GM15510 (cell line): ENCODE results near the gene PITPNC1.

ENCODE experiments used
- POLR2A ChIP-seq: IDR thresholded peaks from 3 replicates; pipeline ENCODE4 v1.6.1; 2011; ENCODE audit warnings: borderline replicate concordance; ENCODE audit not compliant: insufficient read length; ENCODE audit errors: extremely low read depth

PITPNC1 gene

DNA sequence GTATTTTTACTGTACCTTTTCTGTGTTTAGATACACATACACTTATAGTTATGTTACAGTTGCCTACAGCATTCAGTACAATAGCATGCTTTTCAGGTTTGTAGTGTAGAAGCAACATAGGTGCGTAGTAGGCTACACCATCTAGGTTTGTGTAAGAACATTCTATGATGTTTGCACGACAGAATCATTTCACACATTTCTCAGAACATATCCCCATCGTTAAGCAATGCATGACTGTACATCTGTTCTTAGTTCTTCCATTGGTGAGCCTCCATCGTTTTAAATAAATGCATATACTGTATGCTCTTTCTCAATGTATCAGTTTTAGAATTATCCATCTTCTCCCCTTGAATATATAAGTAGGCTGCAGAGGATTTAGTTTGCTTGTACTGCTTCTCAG is 122.6 kb downstream of the PITPNC1 start:
- no peak for TF ChIP-seq POLR2A

DNA sequence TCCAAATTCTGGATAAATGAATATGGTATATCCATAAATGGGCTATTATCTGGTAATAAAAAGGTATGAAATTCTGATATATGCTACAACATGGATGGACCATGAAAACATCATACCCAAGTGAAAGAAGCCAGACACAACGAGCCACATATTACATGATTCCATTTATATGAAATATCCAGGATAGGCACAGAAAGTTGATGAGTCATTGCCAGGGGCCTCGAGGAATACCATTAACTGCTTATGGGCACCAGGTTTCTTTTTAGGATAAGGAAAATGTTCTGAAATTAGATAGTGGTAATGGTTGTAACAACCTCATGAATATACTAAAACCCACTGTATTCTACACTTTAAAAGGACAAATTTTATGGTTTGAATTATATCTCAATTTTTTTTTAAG is 123.2 kb downstream of the PITPNC1 start:
- TF ChIP-seq POLR2A = no peak

DNA sequence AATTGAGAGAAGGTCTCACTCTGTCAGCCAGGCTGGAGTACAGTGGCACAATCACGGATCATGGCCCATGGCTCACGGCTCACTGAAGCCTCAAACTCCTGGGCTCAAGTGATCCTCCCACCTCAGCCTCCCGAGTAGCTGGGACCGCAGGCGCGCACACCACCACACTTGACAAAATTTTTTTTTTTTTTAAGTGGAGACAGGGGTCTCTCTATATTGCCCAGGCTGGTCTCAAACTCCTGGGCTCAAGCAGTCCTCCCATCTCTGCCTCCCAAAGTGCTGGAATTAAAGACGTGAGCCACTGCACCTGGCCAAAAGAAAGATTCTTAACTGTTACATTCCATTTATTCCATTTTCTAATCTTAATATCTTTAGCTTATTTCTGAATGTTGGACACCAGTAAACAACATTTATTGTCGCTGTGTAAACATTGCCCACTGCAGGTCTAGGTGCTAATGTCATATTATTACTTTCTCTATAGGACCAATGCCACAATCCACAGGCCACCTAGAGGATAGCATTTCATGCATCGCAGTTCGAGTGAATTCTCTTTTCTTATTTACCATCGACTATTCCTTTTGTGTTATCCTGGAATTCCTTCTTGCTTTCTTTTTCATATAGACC is 123.7 kb downstream of the PITPNC1 start:
- TF ChIP-seq POLR2A = no peak

DNA sequence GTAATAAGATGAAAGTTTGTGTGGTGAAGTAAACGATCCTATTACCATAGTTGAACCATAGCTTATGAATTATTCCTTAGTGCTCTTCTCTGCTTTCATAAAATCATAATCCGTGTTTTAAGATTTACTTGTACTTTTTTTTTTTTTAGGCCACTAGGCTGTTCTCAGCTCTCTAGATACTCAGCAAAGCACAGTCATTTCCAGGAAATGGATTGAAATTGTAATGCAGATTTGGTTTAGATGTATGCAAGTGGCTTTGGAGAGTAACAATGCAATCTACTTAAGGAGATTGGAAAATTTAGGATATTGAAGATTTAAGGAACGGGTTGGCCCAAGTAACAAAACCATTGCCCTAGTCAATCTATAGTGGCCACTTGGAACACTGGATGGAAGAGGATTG is 125.1 kb downstream of the PITPNC1 start:
- no peak for TF ChIP-seq POLR2A

DNA sequence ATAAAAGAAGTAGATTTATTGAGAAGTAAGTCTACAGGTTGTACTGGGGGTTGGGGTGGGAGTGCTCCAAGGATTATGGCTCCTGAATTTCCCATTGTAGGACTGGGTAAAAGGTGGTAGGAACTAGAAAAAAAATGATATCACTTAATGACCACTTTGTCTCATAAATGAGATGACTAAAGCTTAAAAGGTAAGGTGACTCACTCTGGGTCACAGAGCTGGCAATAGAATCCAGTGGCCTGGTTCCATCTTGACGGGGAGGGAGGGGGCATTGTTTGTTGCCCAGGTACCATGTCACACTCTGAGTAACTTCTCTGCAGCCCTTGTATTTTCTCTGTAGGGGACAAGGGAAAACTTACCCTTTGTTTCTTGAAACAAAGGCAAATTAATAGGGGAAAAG is 126.1 kb downstream of the PITPNC1 start:
- no peak for TF ChIP-seq POLR2A

DNA sequence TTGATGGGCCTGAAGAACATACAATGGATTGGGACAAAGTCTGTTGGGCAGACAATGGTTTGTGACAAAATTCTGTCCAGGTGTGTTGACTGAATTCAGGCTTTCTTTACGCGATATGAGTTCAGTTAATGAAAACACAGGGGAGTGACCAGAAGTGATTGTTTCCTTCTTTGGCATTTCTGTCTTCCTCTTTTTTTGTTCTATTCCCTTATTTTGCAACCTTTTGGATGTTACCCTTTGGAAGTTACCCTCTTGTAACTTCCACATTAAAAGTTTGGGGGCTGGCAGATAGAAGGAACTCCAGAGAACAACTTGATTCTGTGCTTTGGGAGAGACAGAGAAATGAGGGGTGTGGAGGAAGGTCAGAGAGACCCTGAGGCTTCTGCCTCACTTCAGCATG is 126.7 kb downstream of the PITPNC1 start:
- TF ChIP-seq POLR2A = no peak

DNA sequence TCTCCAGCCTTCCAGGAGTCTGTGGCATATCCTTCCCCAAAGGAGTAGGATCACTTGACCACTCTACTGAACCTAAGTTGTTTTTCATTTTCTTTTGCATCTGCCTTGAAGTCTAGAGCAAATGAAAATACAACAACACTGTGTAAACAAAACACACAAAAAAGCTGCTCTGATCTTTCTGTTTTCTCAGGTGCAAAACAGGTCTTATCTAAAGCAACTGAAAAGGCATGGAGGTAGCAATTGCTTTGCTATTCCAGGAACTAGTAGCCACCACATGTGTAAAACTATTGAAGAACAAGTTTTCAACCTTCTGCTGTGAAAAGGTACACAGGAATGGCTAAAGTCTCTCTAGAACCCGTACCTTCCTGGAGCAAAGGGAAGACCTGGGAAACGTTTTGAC is 127.1 kb downstream of the PITPNC1 start:
- no peak for TF ChIP-seq POLR2A

DNA sequence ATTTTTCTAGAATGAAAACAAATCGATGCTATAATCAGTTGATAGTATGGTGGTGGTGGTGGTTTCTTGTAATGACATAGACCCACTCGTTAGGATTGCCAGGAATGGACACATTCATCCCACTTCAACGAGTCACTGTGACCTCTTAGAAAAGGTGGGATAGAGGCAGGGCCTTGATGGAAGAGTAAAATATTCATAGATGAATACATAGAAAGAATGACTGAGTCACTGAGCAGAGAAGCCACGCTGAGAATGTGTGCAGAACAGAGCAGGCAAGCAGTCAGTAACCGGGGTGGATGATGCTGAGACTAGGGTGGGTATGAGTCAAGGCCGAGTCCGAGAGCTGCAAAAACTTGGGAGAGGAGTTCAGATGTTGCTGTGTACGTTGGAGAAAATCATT is 129.9 kb downstream of the PITPNC1 start:
- no peak for TF ChIP-seq POLR2A

DNA sequence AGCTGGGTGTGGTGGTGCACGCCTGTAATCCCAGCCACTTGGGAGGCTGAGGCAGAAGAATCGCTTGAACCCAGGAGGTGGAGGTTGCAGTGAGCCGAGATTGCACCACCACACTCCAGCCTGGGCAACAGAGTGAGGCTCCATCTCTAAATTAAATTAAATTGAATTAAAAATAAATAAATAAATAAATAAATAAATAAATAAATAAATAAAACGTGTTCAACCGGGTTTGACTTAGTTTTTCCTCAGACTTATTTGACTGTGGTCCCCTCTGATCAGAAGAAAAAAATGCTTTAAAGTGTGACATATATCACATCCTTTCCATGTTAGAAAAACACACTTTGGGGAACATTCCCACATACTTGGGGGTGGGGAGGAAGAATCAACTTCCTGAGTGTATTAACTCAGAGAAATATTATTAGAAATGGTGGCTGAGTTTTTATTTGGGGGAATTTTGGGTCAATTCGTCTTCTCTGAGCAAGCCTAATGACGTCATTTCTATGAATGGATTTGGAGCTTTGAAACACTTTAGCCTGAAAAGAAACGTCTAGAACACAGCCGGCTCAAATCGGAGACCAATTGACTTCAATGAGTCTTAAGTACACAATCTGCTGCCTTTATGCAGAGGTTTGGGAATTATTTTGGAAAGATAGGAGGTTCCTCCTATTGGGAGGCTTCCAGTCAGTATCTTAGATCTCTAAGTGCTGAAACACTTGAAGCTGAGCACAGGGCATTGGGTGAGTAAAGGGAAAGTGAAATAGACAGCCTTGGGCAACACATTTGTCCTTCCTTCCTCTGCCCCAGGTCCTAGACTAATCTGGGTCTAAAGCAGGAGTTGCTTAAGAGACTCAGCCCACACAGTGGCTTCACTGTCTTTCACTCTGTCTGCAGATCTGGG is 132.6 kb downstream of the PITPNC1 start:
- TF ChIP-seq POLR2A = no peak

DNA sequence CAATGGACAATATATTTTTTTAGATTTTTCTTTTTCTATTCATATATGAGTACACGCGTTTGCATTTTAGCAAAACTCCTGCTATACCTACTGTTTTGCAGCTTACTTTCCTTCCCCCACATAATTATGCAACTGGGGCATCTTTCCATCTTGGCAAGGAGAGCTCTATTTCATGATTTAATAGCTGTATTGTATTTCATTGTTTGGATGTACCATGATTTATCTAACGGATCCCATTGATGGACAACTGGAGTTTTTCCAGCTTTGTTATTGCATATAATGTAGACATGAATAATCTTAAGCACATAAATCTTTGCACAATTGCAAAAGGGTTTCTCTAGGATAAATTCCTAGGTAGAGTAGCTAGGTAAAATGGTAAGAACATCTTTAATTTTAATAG is 133.9 kb downstream of the PITPNC1 start:
- TF ChIP-seq POLR2A = no peak

DNA sequence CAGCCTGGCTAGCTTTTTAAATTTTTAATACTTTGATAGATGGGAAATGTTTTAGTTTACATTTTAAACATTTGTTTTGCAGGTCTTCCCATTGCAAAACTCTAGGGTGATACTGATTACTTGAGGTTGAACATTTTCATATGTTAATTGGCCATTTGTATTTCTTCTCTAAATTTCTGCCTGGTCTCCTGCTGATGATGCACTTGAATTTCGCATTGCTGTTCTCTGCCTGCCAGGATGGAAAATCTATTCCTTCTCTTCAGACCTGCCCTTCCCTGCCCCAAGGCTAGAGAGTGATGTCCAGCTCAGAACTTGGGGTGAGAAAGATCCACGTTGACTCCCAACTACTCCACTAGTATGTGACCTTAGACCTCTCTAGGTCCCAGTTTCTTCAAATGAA is 134.7 kb downstream of the PITPNC1 start:
- no peak for TF ChIP-seq POLR2A

DNA sequence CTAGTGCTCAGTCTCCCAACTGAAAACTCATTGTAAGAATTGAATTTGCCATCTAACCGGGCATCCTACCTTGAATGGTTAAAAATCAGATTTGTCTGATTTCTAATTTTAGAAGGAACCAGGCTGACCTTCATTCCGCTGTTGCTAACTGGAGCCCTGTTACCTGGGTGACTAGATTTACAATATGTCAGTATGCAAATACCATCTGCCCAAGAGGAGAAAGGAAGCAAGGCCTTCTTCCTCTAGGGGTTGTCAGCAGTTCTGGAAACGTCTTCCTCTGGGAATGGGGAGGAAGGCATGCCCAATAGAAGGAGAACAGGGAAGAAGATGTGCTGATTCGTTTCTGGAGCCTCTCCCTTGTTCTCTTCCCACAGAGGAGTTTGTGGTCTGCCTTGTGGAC is 137.9 kb downstream of the PITPNC1 start:
- TF ChIP-seq POLR2A = no peak

DNA sequence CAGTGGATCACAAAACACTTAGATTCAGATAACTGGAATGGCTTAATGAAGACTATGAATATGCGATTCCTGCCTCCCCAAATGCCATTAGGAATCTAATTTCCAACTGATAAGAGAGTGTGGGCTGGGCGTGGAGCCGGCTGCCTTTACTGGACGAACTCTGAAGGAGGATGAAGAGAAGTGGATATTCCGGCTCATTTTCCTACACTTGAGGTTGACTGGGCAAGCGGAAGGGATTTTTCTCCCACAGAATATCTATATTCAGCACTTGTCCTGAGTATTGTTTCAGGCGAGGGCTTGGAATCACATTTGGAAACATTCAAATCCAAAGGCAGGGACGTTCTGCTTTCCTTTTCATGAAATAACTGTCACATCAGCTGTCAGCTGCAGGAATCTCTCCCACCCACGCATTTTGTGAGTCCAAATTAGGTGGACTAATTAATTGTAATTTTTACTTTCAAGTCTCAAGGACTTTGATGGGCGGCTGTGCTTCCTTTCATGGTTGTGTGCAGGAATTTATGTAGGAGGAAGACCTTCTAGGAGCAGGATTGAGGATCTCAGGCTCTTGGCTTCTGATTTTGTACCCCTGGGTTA is 138.5 kb downstream of the PITPNC1 start:
- no peak for TF ChIP-seq POLR2A

DNA sequence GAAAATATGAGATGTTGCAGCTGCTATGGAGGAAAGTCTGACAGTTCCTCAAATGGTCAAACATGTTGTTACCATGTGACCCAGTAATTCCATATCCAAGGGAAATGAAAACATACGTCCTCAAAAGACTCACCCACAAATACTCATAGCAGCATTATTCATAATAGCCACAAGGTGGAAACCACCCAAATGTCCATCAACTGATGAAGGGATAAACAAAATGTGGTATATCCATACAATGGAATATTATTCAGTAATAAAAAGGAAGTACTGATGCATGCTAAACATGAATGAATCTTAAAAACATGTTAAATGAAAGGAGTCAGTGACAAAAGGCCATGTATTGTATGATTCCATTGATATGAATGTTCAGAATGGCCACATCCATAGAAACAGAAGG is 140.2 kb downstream of the PITPNC1 start:
- no peak for TF ChIP-seq POLR2A

DNA sequence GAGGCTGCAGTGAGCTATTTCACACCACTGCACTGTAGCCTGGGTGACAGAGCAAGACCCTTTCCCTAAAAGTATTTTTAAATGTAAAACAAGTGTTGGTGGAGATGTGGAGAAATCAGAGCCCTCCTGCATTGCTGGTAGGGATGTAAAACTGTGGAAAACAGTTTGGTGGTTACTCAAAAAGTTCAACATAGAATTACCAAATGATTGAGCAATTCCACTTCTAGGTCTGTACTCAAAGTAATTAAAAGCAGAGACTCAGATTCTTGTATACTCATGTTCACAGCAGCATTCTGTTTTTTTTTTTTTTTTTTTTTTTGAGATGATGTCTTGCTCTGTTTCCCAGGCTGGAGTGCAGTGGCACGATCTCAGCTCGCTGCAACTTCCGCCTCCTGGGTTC is 141.8 kb downstream of the PITPNC1 start:
- TF ChIP-seq POLR2A = no peak

DNA sequence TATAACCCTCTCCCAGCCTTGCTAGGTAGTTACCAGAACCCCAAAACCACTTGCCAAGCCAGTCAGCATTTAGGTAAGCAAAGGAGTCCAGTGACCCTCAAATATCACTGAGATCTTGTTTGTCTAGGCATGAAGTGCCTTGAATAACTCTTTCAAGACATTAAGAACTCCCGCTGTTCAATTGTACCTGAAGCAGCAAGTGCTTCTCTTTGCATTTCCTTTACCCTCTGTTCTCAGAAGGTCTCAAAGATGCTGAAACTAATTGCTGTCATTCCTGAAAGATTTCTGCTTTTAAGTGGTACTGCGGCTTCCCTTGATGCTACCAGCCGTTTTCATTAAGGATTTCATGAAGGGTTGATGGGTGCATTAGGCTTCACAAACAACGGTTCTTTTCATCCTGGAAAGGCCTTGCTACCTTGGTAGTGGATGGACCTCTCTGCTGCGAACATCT is 142.7 kb downstream of the PITPNC1 start:
- TF ChIP-seq POLR2A = no peak
